SIG-M5 (cell line): Measurements from ENCODE around the gene UGT2B11.
"Not testable (repeated sequence)": the region's sequence is repeated elsewhere in the genome, so short reads cannot be mapped to it uniquely, and the experiment has no call there.

Experiments used
- DNase-seq: peaks from one replicate; lab custom pipeline; 2025; lab: John Stamatoyannopoulos, UW

UGT2B11 gene

GRCh38 chr4:69169171-69169570 is 45.4 kb downstream of the UGT2B11 start:
- not testable (repeated sequence) for DNase-seq

- no peak for DNase-seq
Observed at GRCh38 chr4:69167300-69167699, 47.2 kb downstream of the UGT2B11 start.

GRCh38 chr4:69166376-69166775 is 48.2 kb downstream of the UGT2B11 start:
- not testable (repeated sequence) for DNase-seq

GRCh38 chr4:69165707-69166106 is 48.8 kb downstream of the UGT2B11 start:
- not testable (repeated sequence) for DNase-seq

GRCh38 chr4:69156913-69157312 is 57.6 kb downstream of the UGT2B11 start:
- DNase-seq = no peak

GRCh38 chr4:69154021-69154420 is 60.5 kb downstream of the UGT2B11 start:
- DNase-seq = no peak
